HG02884 (cell line): ENCODE measurements around the gene DNAAF1.

Experiments
- ATAC-seq: cut with Tn5 transposase; IDR thresholded peaks from one replicate; pipeline ENCODE4 v1.9.1; 2021; ENCODE audit warnings: mild to moderate bottlenecking, moderate library complexity; ENCODE audit not compliant: unreplicated experiment

The DNAAF1 gene

DNA sequence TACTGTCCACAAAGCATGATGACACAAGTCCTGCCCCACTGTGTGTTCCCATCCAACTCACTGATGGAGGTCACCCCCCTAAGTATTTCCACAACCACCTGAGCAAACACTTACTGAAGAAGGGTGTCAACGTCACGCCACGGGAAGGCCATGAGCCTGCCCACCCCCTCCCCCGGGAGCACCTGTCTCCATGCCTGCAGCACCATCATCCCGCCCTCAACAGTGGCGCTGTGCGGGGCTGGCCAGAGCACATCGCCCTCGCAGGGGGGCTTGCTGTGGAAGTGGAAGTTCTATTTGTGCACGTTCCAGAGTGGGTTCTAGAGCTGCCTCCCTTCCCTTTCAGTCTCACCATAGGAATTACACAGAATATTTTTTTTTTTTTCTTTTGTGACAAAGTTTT, 24.1 kb upstream of the DNAAF1 start:
- no peak for ATAC-seq

DNA sequence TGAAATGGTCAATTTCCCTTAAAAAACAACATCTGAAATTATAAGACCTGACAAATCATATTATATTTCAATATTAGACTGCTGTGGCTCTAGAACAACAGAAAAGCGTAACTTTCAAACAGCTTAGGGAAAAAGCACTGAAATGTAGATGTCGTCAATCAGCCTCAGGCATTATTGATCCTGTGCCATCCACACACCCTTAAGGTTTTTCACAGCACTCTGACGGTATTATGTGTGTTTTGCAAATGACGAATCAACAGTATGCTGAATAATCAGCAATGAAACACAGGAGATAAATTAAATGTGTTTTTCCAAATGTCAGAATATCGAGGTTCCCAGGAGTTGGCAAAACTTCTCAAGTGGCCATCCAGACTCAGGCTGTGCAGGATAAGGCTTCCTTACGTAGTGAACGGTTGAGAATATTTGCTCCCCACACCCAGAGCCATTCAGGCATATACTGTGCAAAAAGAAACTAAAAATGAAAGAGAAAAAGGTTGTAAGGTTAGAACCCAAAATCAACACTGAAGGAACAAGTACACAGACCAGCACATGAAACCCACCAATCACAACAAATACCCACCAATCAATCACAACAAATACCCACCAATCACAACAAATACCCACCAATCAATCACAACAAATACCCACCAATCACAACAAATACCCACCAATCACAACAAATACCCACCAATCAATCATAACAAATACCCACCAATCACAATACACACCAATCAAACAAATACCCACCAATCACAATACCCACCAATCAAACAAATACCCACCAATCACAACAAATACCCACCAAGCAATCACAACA, 20.6 kb upstream of the DNAAF1 start:
- ATAC-seq, result no peak

DNA sequence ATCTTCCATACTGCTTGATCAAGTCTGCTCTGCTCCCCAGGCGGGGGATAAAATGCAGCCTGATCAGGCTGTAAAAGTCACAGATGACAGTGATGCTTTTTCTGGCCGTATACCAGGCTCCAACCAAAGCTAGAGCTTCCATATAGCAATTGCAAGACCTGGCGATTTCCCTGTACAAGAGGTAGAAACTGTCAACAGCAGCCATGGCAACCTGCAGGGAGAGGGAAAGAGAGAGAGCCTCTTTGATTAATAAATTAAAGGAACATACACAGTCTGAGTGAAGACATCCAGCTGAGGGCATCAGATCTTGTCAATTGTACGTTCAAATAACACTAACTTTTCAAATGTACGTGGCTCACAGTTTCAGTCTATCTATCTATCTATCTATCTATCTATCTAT, 14.0 kb upstream of the DNAAF1 start:
- no peak for ATAC-seq

DNA sequence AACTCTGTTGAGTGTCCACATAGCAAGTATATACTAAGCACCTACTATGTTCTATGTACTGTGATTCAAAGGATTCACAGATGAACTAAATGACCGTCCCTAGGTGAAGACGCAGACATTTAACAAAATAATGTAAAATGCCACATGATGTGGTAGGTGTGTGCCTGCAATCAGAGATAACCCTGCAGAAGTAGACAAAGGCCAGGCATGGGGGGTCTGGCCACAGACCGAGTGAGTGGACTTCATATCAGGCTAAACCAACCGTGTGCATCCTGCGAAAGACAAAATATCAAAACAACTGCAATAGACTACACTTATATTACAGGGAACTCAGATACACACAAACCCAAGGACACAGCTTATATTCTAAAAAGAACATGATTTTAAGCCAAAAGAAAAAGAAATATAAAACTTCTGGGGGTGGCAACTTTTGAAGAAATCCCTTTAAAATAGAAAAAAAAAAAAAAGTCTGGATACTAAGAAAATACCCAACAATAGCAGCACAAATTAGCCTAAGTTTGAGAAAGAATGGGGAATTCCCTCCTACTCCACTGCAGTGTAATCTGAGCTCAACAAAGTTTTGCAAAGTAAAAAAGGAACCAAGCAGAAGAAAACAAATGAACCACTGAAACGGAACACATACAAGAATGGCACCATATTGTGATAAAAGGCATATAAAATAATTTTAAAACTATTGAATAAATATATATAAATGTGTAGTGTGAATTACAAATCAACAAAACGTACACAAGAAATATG, 12.4 kb upstream of the DNAAF1 start:
- ATAC-seq, result no peak

DNA sequence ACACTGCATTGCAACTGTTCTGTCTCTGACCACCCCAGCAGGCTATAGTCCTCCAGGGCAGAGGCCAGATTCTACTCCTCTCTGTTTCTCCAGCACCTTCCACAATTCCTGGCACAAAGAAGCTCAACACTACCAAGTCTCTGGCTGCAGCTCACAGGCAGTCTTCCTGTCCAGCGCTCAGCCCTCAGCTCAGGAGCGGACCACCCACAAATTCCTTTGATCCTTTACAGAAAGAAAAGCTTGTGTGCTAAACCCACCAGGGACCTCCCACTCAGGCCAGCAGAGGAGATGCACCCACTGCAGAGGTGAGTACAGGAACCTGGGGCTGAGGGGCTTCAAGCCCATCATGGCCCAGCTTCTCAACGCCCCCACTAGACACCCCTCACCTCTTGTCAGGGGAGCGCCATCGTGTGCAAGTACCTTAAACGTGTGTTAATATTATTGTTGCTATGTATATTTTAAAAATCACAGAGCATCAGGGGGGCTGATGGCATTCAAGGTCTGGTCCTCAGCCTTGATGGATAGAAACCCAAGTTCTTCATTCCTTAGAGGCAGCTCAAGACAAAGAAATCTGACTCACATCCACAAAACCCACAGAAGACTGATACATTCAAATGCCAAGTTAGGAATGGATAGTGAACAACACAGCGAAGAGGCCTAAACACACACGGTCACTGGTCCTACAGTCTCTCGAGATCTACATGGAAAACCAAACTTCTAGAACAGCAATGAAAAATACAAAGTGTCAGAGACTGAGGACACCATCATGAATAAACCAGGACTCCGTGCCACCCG, 8.6 kb upstream of the DNAAF1 start:
- ATAC-seq, result no peak

DNA sequence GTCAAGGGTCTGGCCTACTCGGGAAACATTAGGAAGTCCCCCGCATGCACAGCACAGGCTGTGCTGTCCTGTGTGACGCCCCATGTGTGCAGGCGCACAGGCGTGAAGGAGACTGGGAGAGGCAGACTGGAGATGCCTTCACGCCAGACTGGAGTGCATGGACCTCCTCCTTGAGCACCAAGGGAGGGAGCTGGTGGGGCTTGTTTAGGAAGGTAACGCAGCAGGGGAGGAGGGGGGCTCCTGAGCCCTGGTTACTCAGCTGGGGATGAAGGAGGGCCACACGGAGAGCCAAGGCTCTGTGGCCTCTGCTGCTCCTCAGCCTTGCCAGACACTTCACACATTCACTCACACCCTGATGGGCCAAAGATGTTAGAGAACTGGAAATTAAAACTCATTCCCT, 7.8 kb upstream of the DNAAF1 start:
- no peak for ATAC-seq

DNA sequence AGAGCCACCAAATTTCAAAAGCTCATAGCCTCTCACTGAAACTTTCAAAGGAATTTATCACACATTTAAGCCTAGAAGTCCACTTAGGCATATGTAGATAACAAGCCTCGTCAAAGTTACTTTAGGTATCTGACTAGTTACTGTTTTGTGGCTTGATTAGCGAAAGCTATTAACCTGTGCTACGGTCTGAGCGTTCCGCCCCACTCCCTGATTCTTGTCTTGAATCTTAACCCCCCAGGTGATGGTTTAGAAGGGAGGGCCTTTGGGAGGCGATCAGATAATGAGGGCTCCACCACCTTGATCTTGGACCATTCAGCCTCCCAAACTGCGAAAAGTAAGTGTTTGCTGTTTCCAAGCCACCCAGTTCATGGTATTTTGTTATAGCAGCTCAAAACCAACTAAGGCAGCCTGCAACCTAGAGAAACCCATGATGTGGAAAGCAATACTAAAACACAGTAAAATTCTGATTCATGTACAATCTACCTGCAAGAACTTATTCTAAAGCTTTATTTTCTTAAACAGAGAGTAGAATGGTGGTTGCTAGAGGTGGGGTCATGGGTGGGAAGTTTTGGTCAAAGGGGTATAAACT, 7.2 kb upstream of the DNAAF1 start:
- ATAC-seq, result no peak

DNA sequence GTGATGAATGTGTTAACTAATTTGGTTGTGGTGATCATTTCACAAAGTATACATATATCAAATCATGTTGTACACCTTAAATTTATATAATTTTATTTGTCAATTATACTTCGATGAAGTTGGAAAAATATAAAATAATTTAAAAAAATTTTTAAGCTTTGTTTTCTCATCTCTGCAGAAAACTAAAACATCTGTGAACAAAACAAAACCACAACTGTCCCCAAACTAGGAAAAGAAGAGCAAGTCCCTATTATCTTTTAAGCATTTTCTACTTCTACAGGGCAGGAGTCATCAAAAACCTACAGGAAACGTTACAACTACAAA, 6.6 kb upstream of the DNAAF1 start:
- no peak for ATAC-seq

DNA sequence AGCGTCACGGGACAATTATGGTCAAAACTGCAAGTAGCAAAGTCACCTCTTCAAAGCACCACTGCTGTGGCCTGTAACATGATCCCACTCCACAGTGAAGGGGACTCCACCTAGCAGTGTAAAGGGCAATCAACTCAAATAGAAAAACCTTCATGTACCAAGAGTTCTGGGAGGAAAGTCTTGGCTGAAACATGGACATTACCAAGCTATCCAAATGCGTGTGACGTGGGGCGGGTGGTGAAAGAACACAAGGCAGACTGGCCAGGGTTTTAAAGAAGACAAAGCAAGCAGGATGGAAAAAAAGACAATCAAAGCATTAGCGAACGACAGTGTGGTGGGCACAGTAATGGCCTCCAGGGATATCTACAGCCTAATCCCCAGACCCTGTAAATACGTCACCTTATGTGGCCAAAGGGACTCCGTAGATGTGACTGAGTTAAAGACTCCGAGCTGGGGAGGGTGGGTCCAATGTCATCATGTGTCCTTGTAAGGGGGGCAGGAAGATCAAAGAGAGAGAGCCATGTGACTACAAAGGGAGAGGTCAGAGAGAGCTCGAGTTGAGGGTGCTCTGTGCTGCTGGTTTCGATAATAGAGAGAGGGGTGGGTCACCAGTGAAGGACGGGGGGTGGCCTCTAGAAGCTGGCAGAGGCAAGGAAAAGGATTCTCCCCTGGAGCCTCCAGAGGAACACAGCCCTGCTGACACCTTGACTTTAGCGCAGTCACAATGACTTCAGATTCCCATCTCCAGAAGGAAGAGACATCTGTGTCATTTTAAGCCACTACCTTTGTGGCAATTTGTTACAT, 6.1 kb upstream of the DNAAF1 start:
- no peak for ATAC-seq

DNA sequence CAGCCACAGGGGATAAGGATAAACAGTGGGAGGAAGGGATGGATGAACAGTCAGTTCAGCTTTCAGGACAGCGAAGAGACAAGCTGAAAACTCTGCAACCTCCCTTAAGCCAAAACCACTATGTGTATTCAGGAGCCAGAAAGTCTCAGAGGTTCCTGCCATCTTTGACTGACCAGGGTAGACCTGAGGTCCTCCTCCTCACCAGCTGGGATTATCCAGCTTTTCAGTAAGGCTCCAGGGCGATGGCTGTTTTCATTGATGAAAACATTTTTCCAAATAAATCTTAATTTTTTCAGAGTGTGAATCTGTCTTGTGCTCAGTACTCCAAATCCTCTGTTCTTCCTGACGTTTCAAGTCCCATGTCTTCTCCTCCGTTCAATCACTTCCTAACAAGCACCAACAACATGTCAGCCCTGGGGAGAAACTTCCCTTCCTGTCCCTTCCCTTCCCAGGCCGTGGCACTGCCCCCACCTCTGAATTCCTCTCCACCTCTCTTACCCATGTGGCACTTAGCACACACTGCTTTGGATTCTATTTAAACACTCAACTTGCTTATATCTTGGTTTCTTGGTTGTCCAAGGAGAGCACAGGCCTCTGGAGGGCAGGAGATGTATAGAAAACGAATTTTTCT, 5.4 kb upstream of the DNAAF1 start:
- no peak for ATAC-seq

DNA sequence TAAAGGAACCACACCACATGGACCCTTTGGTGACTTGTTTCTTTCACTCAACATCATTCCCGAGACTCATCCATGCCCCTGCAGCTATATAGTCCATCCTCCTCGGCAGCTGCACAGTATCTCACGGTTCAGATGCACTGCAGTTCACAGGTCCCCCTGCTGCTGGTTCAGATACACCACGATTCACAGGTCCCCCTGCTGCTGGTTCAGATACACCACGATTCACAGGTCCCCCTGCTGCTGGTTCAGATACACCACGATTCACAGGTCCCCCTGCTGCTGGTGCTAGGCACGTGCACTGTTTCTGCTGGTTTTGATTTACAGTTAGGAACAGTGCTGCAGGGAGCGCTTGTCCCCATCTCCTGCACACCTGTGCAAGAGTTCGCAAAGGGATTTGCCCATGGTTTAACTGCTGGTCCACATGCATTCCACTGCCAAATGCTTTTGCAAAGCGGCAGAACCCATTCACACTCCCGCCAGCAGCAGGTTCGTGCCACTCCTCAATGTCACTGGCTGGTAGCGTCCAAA, 3.9 kb upstream of the DNAAF1 start:
- no peak for ATAC-seq

DNA sequence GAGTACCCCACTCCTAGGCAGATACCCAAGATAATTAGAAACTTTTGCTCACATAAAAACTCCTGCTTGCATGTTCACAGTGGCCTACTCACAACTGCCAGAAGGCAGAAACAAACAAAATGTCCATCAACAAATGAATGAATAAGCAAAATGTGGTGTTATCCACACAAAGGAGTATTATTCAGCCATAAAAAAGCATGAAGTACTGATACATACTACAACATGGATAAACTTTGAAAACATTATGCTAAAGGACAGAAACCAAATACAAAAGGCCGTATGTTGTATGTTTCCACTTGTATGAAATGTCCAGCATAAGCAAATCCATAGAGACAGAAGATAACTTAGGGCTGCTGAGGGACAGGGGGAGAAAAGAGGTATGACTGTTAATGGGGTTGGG, 2.0 kb upstream of the DNAAF1 start:
- no peak for ATAC-seq

DNA sequence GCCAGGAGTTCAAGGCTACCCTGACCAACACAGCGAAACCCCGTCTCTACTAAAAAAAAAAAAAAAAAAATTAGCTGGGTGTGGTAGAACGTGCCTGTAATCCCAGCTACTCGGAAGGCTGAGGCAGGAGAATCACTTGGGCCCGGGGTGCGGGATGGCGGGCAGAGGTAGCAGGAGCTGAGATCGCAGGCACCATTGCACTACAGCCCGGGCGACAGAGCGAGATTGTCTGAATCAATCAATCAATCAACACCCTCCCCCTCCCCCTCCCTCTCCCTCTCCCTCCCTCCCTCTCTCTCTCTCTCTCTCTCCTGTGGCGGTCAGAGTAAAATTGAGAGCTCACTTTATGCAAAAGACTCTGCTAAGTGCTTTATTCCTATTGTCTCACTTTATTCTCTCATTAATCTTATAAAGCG, 1.3 kb upstream of the DNAAF1 start:
- no peak for ATAC-seq

DNA sequence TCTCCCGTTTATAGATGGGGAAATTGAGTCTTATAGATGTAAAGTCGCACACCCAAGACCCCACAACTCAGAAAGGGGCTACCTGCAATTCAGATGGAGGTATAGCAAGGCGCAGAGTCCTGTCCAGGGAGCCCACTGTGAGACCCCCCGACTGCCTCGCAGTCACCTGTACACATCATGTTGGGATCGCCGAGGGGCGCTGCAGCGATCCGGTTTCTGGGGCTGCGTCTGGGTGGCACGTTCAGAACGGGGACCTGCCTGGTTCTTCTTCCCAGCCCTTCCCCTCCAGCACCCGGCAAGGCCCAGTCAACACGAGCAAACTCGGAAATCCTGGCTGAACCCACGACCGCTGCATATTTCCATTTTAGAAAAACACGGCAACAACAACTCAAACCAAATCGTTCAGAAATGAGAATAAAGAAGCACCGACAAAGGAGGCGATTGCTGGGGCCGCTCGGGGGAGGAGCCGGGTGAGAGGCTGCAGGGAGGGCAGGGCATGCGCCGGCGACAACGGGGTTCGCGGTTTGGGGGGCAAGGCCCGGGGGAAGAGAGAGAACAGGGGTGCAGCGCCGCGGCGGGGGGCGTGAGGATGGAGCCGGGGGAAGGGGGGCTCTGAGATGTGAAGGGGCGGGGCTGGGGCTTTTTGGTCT, 774 bp upstream of the DNAAF1 start:
- no peak for ATAC-seq

DNA sequence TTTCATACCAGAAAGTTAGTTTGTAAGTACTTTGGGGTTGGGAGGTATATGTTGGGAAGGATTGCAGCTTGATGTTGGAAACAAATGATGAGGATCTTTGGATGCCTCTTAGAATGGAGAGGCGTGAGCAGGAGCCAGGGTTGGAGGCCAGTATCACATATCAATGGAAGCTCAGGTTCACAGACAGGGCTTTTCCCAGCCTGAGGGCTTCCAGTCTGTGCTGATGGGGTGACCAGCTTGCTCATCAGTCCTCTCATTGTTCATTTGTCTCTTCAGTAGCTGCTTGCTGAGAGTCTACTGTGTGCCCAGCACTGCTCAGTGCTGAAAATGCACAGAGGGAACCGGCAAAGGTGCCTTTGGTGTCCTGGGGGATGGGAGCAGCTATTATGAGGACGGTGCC, 5.8 kb downstream of the DNAAF1 start:
- no peak for ATAC-seq

DNA sequence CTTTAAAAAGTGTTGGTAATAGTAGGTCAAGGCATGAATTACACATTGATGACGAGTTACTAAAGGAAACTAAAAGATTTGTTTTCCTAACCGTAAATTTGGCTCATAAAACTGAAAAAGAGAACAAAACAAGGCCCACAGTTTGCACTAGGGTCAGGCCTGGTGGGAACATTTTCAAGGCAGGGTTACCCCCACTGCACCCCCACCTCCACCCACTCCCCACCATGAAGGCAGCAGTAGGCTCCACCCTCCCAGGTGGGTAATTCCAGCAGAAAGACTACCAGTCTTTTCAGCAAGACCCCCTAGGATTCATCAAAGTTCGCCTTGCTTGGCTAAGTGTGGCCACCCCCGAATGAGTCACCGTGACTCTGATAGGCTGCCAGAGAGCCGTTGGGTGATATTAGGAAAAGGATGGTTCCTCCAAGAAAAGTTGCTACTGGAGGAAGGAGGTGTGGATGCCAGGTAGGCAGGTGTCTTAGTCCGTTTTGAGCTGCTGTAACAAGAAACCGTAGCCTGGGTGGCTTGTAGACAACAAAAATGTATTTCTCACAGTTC, 8.6 kb downstream of the DNAAF1 start:
- ATAC-seq, result no peak

DNA sequence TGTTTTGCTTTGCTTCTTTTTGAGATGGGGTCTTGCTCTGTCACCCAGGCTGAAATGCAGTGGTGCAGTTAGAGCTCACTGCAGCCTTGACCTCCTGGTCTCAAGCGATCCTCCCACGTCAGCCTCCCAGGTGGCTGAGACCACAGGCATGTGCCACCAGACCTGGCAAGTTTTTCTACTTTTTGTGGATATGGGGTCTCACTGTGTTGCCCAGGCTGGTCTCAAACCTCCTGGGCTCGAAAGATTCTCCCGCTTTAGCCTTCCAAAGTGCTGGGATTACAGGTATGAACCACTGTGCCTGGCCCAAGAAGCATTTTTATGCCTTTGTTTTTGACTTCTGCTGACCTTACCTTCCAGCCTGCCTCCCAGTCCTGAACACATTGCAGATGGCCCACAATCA, 10.1 kb downstream of the DNAAF1 start:
- ATAC-seq, result no peak

DNA sequence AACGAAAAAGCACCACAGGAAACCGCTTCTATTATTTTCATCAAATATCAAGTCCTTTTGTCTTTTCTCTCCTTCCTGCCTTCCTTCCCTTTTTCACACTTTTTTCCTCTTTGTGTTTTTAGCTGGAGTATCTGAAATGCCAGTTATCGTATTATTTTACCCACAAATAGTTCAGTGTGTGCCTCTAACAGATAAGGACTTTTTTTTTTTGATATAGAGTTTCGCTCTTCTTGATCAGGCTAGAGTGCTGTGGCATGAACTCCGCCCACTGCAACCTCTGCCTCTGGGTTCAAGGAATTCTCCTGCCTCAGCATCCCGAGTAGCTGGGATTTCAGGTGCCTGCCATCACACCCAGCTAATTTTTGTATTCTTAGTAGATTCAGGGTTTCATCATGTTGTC, 10.7 kb downstream of the DNAAF1 start:
- ATAC-seq, result no peak

DNA sequence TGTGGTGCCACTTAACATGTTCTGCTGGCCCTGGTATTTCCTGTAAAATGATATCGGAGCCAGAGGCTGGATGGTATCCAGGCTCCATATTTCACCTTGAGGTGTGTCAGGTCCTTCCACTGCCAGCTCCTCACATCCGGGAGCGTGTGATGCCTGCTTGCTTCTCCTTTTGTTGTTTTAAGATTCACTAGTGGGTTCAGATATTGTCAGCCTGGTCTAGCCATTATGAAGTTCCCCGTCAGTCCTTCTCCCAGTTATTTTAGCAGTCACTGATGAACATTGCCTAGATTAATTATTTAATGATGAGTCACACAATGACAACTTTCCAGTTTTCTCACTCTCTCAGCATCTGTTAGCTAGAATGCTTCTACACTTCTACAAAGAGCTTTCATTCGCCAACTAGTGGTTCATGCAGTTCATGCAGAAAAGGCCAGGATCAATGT, 11.3 kb downstream of the DNAAF1 start:
- no peak for ATAC-seq
